Body of pancreas (tissue), 4 donors: ENCODE results near the gene DCAF12.

Source experiments
- POLR2A ChIP-seq, 3 donors: fragments of 450-650 bp; IDR thresholded peaks; one replicate each; pipeline ENCODE4 v1.6.1; 2016; ENCODE audit warnings: antibody characterized with exemption in 3 of 3, mild to moderate bottlenecking in 2 of 3
- TF ChIP-seq, protein P1 (sequence below), 7 experiments: fragments of 450-650 bp in 4 of 7; fragments of 200-600 bp in 3 of 7; sonication (generic) in 3 of 7; IDR thresholded peaks; one replicate each; pipeline ENCODE4 v1.5.1; 2016 to 2019; ENCODE audit warnings: antibody characterized with exemption in 7 of 7

DNA sequence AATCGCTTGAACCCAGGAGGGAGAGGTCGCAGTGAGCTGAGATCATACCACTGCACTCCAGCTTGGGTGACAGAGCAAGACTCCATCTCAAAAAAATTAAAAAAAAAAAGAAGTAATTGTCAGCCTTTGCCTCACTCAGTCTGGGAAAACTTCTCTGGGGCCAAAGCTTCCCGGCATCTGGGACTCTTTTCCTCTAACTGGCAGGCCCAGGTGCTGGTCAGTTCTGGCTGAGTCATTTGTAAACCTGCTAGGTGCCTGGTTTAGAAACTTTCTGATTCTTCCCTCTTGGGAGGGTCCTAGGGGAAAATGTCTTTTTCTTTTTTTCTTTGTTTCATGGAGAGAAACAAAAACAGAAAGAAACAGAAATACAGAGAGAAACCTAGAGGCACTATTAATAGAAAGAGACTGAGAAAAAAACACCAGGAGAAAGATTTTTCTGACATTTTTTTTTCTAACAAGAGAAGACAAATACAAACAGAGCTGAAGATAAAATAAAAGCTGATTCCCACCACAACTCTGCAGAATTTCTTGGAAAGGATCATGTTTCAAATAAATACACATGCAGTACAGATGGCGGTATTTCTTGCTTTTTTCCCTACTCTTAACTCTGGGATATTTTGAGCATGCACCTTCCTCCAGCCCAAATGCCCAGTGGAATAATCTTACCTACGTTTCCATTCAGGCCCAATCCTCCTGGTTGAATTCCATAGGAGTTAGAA lies 55.7 kb downstream of the DCAF12 start:
- TF ChIP-seq POLR2A (IDR thresholded peaks at IDR 0.05): no peak
- TF ChIP-seq, protein P1, sequence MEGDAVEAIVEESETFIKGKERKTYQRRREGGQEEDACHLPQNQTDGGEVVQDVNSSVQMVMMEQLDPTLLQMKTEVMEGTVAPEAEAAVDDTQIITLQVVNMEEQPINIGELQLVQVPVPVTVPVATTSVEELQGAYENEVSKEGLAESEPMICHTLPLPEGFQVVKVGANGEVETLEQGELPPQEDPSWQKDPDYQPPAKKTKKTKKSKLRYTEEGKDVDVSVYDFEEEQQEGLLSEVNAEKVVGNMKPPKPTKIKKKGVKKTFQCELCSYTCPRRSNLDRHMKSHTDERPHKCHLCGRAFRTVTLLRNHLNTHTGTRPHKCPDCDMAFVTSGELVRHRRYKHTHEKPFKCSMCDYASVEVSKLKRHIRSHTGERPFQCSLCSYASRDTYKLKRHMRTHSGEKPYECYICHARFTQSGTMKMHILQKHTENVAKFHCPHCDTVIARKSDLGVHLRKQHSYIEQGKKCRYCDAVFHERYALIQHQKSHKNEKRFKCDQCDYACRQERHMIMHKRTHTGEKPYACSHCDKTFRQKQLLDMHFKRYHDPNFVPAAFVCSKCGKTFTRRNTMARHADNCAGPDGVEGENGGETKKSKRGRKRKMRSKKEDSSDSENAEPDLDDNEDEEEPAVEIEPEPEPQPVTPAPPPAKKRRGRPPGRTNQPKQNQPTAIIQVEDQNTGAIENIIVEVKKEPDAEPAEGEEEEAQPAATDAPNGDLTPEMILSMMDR (IDR thresholded peaks at IDR 0.05): no peak
